NCI-H526 (cell line): ENCODE measurements around the gene CENPS.
"Not testable (repeated sequence)": the region's sequence is repeated elsewhere in the genome, so short reads cannot be mapped to it uniquely, and the experiment has no call there.

ENCODE experiments used
- DNase-seq, 2 experiments: peaks; one replicate each; lab custom pipeline; 2025; lab: John Stamatoyannopoulos, UW

The CENPS gene

GRCh38 chr1:10451287-10451686, 21.1 kb downstream of the CENPS start:
- no peak for DNase-seq

- no peak for DNase-seq
These were observed 25.8 kb downstream of the CENPS start for GRCh38 chr1:10456048-10456447.

GRCh38 chr1:10456661-10457060, 26.4 kb downstream of the CENPS start:
- DNase-seq, result no peak

- not testable (repeated sequence) for DNase-seq
These were observed 27.2 kb downstream of the CENPS start for GRCh38 chr1:10457462-10457861.

GRCh38 chr1:10457875-10458274, 27.6 kb downstream of the CENPS start:
- DNase-seq, result no peak

- no peak for DNase-seq
These were observed 29.0 kb downstream of the CENPS start for GRCh38 chr1:10459184-10459583.

- DNase-seq, result no peak
These were observed 36.8 kb downstream of the CENPS start for GRCh38 chr1:10467078-10467477.

- DNase-seq, result no peak
These were observed 39.8 kb downstream of the CENPS start for GRCh38 chr1:10470043-10470442.

- DNase-seq, result peak in 1 of 2 experiments; percentile 43
These were observed 41.4 kb downstream of the CENPS start for GRCh38 chr1:10471411-10472219.

GRCh38 chr1:10472220-10473144, 42.2 kb downstream of the CENPS start, which contains the start of gene DFFA:
Gene DFFA (minus strand): TSS chr1:10472529. CDS start chr1:10472458, 71 bp downstream.
- peak; percentile 86 to 93 for DNase-seq

- DNase-seq, result no peak
These were observed 43.0 kb downstream of the CENPS start for GRCh38 chr1:10473145-10473765.

GRCh38 chr1:10474309-10474612, 44.0 kb downstream of the CENPS start:
- not testable (repeated sequence) for DNase-seq

GRCh38 chr1:10474613-10475507, 44.6 kb downstream of the CENPS start, which contains the start of gene PEX14:
Gene PEX14 (plus strand): TSS chr1:10474950. CDS start chr1:10474967, 17 bp downstream.
- peak; percentile 65 to 88 for DNase-seq

- no peak for DNase-seq
These were observed 45.3 kb downstream of the CENPS start for GRCh38 chr1:10475510-10475909.

GRCh38 chr1:10479296-10479695, 49.1 kb downstream of the CENPS start:
- no peak for DNase-seq

GRCh38 chr1:10480614-10481013, 50.4 kb downstream of the CENPS start:
- no peak for DNase-seq

- no peak for DNase-seq
These were observed 54.3 kb downstream of the CENPS start for GRCh38 chr1:10484521-10484920.

- no peak for DNase-seq
These were observed 59.2 kb downstream of the CENPS start for GRCh38 chr1:10489291-10490055.

GRCh38 chr1:10490286-10490970, 60.2 kb downstream of the CENPS start:
- DNase-seq, result no peak
